Measurements from ENCODE around the gene GJB3. TPM values are rescaled to one million over a fixed set of nuclear protein-coding genes. Genes with fewer than 3 reads are reported as not detected.
A peak's percentile ranks its signal among the peaks of the same experiment; 100 is the strongest.

Gene GJB3
- total RNA-seq, 8 experiments from 2014 or later = 0.05 to 8.6 (median 0.35) TPM

GRCh38 chr1:34779526-34779925 is 1.5 kb upstream of the GJB3 start:
- in situ Hi-C loops (cut with MboI; ENCODE audit: low pct_unique_long_range_greater_than_20kb in 2 of 9, low sequenced_read_pairs in 9 of 9, unreplicated experiment in 9 of 9) = no loop called here
- 38 to 100% (median 80%) methylated on average over 1 to 5 of the region's 5 CpGs; no CpG with 5 or more reads in 1 of the 10 experiments for WGBS, 10 experiments
- H3K4me3 ChIP-seq = no peak overlapping the region
- H3K27ac ChIP-seq = no peak overlapping the region
- ATAC-seq (replicated peaks in 6 of 8) = no peak
- no peaks in the 10 kb centered on the region for H3K4me1 ChIP-seq (replicated peaks in 1 of 2)

GRCh38 chr1:34779962-34780361 is 1.1 kb upstream of the GJB3 start:
- 50 to 100% (median 74%) methylated on average over 2 to 5 of the region's 5 CpGs; no CpG with 5 or more reads in 3 of the 10 experiments for WGBS, 10 experiments
- ATAC-seq (replicated peaks in 6 of 8) = no peak
- no peak overlapping the region for H3K4me3 ChIP-seq
- in situ Hi-C loops (cut with MboI; ENCODE audit: low pct_unique_long_range_greater_than_20kb in 2 of 9, low sequenced_read_pairs in 9 of 9, unreplicated experiment in 9 of 9) = no loop called here
- no peaks in the 10 kb centered on the region for H3K4me1 ChIP-seq (replicated peaks in 1 of 2)
- H3K27ac ChIP-seq = no peak overlapping the region

- in situ Hi-C loops (cut with MboI; ENCODE audit: low pct_unique_long_range_greater_than_20kb in 2 of 9, low sequenced_read_pairs in 9 of 9, unreplicated experiment in 9 of 9) = no loop called here
- Histone ChIP-seq H3K4me3 (no peak overlapping the region), H3K27ac (no peak overlapping the region), H3K4me1 (replicated peaks in 1 of 2) (no peaks in the 10 kb centered on the region)
- no peak for ATAC-seq (replicated peaks in 6 of 8)
- 40 to 100% (median 85%) methylated on average over 1 to 2 of the region's 2 CpGs; no CpG with 5 or more reads in 4 of the 10 experiments for WGBS, 10 experiments
Measured at GRCh38 chr1:34780528-34780927, 486 bp upstream of the GJB3 start.

- Histone ChIP-seq H3K4me1 (replicated peaks in 1 of 2) (peaks cover 0 to 2% of the 10 kb centered on the region in 2 donors), H3K27ac (no peak overlapping the region), H3K4me3 (no peak overlapping the region)
- 0 to 80% (median 20%) methylated on average over 1 to 5 of the region's 18 CpGs; no CpG with 5 or more reads in 5 of the 10 experiments for WGBS, 10 experiments
- ATAC-seq (replicated peaks in 6 of 8) = no peak
- in situ Hi-C loops (cut with MboI; ENCODE audit: low pct_unique_long_range_greater_than_20kb in 2 of 9, low sequenced_read_pairs in 9 of 9, unreplicated experiment in 9 of 9) = no loop called here
Measured at GRCh38 chr1:34781844-34782391, 904 bp downstream of the GJB3 start.

GRCh38 chr1:34784751-34785221 is 3.8 kb downstream of the GJB3 start:
- Histone ChIP-seq H3K27ac (no peak overlapping the region), H3K4me1 (replicated peaks in 1 of 2) (peaks cover 0 to 2% of the 10 kb centered on the region in 2 donors), H3K4me3 (no peak overlapping the region)
- 60 to 100% (median 83%) methylated on average over 1 to 14 of the region's 28 CpGs; no CpG with 5 or more reads in 4 of the 10 experiments for WGBS, 10 experiments
- ATAC-seq (replicated peaks in 6 of 8) = no peak
- in situ Hi-C loops (cut with MboI; ENCODE audit: low pct_unique_long_range_greater_than_20kb in 2 of 9, low sequenced_read_pairs in 9 of 9, unreplicated experiment in 9 of 9) = no loop called here

GRCh38 chr1:34785231-34785874 is 4.3 kb downstream of the GJB3 start:
- Histone ChIP-seq H3K4me3 (no peak overlapping the region), H3K4me1 (replicated peaks in 1 of 2) (peaks cover 0 to 2% of the 10 kb centered on the region in 2 donors), H3K27ac (no peak overlapping the region)
- ATAC-seq (replicated peaks in 6 of 8) = no peak
- in situ Hi-C loops (cut with MboI; ENCODE audit: low pct_unique_long_range_greater_than_20kb in 2 of 9, low sequenced_read_pairs in 9 of 9, unreplicated experiment in 9 of 9) = no loop called here
- 33 to 82% (median 70%) methylated on average over 2 to 14 of the region's 22 CpGs; no CpG with 5 or more reads in 4 of the 10 experiments for WGBS, 10 experiments

- in situ Hi-C loops (cut with MboI; ENCODE audit: low pct_unique_long_range_greater_than_20kb in 2 of 9, low sequenced_read_pairs in 9 of 9, unreplicated experiment in 9 of 9) = no loop called here
- ATAC-seq (replicated peaks in 6 of 8) = no peak
- no peak overlapping the region for H3K4me3 ChIP-seq
- H3K27ac ChIP-seq = no peak overlapping the region
- peaks cover 0 to 2% of the 10 kb centered on the region in 2 donors for H3K4me1 ChIP-seq (replicated peaks in 1 of 2)
- WGBS, 10 experiments = 0 to 63% (median 57%) methylated on average over 1 to 2 of the region's 4 CpGs; no CpG with 5 or more reads in 7 of the 10 experiments
Measured at GRCh38 chr1:34785875-34786470, 5.0 kb downstream of the GJB3 start.

- peak; percentile 45 to 91 (median 86) for ATAC-seq (replicated peaks in 6 of 8)
- 27 to 80% (median 38%) methylated on average over 1 to 14 of the region's 14 CpGs; no CpG with 5 or more reads in 3 of the 10 experiments for WGBS, 10 experiments
- Histone ChIP-seq H3K4me1 (replicated peaks in 1 of 2) (peaks cover 0 to 2% of the 10 kb centered on the region in 2 donors), H3K27ac (no peak overlapping the region), H3K4me3 (no peak overlapping the region)
- in situ Hi-C loops (cut with MboI; ENCODE audit: low pct_unique_long_range_greater_than_20kb in 2 of 9, low sequenced_read_pairs in 9 of 9, unreplicated experiment in 9 of 9) = no loop called here
Measured at GRCh38 chr1:34786521-34787325, 5.7 kb downstream of the GJB3 start.

- in situ Hi-C loops (cut with MboI; ENCODE audit: low pct_unique_long_range_greater_than_20kb in 2 of 9, low sequenced_read_pairs in 9 of 9, unreplicated experiment in 9 of 9) = no loop called here
- no peak overlapping the region for H3K27ac ChIP-seq
- WGBS, 10 experiments = 25 to 76% (median 58%) methylated on average over 2 to 8 of the region's 9 CpGs; no CpG with 5 or more reads in 4 of the 10 experiments
- peak in 3 of 8 experiments; percentile 7 to 31 (median 7) for ATAC-seq (replicated peaks in 6 of 8)
- peaks cover 0 to 2% of the 10 kb centered on the region in 2 donors for H3K4me1 ChIP-seq (replicated peaks in 1 of 2)
- H3K4me3 ChIP-seq = no peak overlapping the region
Measured at GRCh38 chr1:34787461-34788420, 6.7 kb downstream of the GJB3 start.

- in situ Hi-C loops (cut with MboI; ENCODE audit: low pct_unique_long_range_greater_than_20kb in 2 of 9, low sequenced_read_pairs in 9 of 9, unreplicated experiment in 9 of 9) = no loop called here
- no peak overlapping the region for H3K27ac ChIP-seq
- WGBS, 10 experiments = 60 to 100% (median 78%) methylated on average over 1 to 5 of the region's 6 CpGs; no CpG with 5 or more reads in 3 of the 10 experiments
- no peak overlapping the region for H3K4me3 ChIP-seq
- ATAC-seq (replicated peaks in 6 of 8) = no peak
- H3K4me1 ChIP-seq (replicated peaks in 1 of 2) = peaks cover 0 to 2% of the 10 kb centered on the region in 2 donors
Measured at GRCh38 chr1:34790985-34791384, 10.0 kb downstream of the GJB3 start.

- Histone ChIP-seq H3K4me3 (no peak overlapping the region), H3K27ac (no peak overlapping the region), H3K4me1 (replicated peaks in 1 of 2) (peaks cover 10% of the 10 kb centered on the region in 2 donors)
- in situ Hi-C loops (cut with MboI; ENCODE audit: low pct_unique_long_range_greater_than_20kb in 2 of 9, low sequenced_read_pairs in 9 of 9, unreplicated experiment in 9 of 9) = no loop called here
- peak in 1 of 8 experiments; percentile 7 for ATAC-seq (replicated peaks in 6 of 8)
- WGBS, 10 experiments = 64 to 100% (median 70%) methylated on average over 1 to 2 of the region's 10 CpGs; no CpG with 5 or more reads in 7 of the 10 experiments
Measured at GRCh38 chr1:34792424-34792823, 11.4 kb downstream of the GJB3 start.
